ENCODE measurements around the gene UBXN1.

- TF ChIP-seq, protein P1, sequence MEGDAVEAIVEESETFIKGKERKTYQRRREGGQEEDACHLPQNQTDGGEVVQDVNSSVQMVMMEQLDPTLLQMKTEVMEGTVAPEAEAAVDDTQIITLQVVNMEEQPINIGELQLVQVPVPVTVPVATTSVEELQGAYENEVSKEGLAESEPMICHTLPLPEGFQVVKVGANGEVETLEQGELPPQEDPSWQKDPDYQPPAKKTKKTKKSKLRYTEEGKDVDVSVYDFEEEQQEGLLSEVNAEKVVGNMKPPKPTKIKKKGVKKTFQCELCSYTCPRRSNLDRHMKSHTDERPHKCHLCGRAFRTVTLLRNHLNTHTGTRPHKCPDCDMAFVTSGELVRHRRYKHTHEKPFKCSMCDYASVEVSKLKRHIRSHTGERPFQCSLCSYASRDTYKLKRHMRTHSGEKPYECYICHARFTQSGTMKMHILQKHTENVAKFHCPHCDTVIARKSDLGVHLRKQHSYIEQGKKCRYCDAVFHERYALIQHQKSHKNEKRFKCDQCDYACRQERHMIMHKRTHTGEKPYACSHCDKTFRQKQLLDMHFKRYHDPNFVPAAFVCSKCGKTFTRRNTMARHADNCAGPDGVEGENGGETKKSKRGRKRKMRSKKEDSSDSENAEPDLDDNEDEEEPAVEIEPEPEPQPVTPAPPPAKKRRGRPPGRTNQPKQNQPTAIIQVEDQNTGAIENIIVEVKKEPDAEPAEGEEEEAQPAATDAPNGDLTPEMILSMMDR (IDR thresholded peaks at IDR 0.05) = no peak
- TF ChIP-seq POLR2A (IDR thresholded peaks at IDR 0.05) (peak; percentile 63 to 64), POLR2AphosphoS5 (IDR thresholded peaks at IDR 0.05) (peak; percentile 91)
These were observed at the start of gene UBXN1 for GRCh38 chr11:62678770-62679696.
